MM.1S (cell line): ENCODE data around the gene PTRH1.

Source experiments
- EZH2 ChIP-seq: fragments of 300-600 bp; sonication (generic); optimal IDR thresholded peaks from 2 replicates; pipeline ENCODE3; 2017; ENCODE audit warnings: low read depth, mild to moderate bottlenecking, antibody characterized with exemption, low read length, mixed read lengths
- EZH2phosphoT487 ChIP-seq: fragments of 300-600 bp; sonication (generic); IDR thresholded peaks from 2 replicates; pipeline ENCODE4 v1.6.1; 2018; ENCODE audit warnings: antibody characterized with exemption, low read length

DNA sequence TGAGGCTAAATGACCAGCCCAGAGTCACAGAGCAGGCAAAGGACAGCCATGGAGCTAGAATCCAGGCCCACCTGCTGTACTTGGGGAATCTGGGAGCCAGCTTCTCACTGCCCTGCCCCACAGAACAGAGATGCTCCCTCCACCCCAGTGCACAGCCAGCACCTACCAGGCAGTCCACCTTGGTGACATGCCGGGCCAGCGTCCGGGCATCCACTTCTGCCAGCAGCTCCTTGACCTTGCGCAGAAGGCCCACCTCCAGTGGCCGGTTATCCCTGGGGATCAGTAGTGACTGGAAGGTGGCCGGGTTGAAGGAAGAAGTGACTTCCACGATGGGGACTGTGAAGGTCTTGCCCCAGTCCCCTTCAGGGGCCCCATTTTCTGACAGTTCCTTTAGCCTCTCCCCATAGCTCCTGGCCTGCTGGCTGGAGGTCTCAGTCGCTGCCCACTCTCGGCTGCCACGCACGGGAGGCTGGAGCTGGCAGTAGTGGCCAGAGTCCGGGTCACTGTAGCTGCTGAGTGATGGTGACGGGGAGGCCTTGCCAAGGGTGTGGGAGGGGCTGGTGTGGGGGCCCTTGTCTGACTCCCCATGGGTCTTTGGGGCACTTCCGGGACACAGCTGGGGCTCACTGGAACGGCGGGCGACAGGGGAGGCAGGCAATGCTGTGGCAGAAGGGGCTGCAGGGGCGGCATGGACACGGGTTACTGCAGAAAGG is 29.1 kb upstream of the PTRH1 start:
- TF ChIP-seq EZH2phosphoT487 (no peak), EZH2 (no peak)
